Activated CD4-positive, alpha-beta T cell treated with anti-CD3 and anti-CD28 coated beads, Interleukin-2, amount 10 ng/mL, durations not matched to agents 24 days and 14 days (primary cell): ENCODE results near the gene FAM98B. TPM values are rescaled to one million over a fixed set of nuclear protein-coding genes. Genes with fewer than 3 reads are reported as not detected.
"Not testable (repeated sequence)": the region's sequence is repeated elsewhere in the genome, so short reads cannot be mapped to it uniquely, and the experiment has no call there.

Source experiments
- DNase-seq: peaks from one replicate; pipeline ENCODE4 v3.0.0; 2022
- H3K27ac Mint-ChIP-seq: one replicate; pipeline ENCODE4 v1.8.0; 2022; ENCODE audit warnings: mild to moderate bottlenecking, mixed read lengths
- H3K27me3 Mint-ChIP-seq: one replicate; pipeline ENCODE4 v1.8.0; 2022; ENCODE audit warnings: mixed read lengths
- H3K36me3 Mint-ChIP-seq: one replicate; pipeline ENCODE4 v1.8.0; 2022; ENCODE audit warnings: low read depth, mild to moderate bottlenecking, mixed read lengths
- H3K4me1 Mint-ChIP-seq: one replicate; pipeline ENCODE4 v1.8.0; 2021; ENCODE audit warnings: mixed read lengths
- H3K4me3 Mint-ChIP-seq: one replicate; pipeline ENCODE4 v1.8.0; 2022; ENCODE audit warnings: mild to moderate bottlenecking, moderate library complexity, mixed read lengths
- H3K9me3 Mint-ChIP-seq: one replicate; pipeline ENCODE4 v1.8.0; 2021; ENCODE audit warnings: mixed read lengths
- intact Hi-C: fragments of 100-400 bp; cut with micrococcal nuclease; formaldehyde crosslinking; loops from one replicate; pipeline ENCODE4 v1.15.1; 2023
- total RNA-seq: library from RNA; stranded (reverse); gene quantifications from 2 replicates; pipeline ENCODE4 v1.2.3, GENCODE V29; 2022

Gene FAM98B
- total RNA-seq = 64.0 and 71.6 TPM in 2 replicates

DNA sequence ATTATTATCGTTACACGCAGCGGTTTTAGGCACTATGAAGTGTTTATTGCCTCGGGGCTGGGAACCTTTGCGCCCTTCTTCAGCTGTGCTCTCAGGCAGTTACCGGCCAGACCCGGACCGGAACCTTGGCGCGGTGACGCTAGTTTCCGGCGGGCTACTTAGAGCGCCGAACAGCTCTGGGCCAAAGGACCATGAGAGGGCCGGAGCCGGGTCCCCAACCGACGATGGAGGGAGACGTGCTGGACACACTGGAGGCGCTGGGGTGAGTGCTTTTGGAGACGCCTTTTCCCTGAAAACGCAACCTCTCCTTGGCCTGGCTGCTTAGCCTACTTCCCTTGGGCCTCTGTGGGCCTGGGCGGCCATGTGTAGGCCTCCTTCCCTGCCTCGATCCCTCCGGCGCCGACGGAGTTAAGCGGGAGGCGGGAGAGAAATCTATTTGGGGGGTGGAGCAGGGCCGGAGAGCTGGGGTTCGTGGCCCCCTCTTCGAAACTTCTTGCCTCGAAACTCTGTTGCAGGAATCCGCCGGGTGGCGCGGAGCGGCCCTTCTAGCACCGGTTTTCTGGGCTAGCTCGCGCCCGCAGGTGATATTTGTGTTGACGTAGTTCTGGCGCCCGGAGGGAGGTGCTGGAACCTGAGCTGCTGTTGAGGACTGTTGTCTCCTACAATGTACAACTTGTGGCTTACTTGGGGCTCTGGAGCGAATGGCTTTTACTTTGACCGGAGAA, at the start of gene FAM98B:
Gene FAM98B, plus strand, starts transcription at position 157 of the 725 bp plus-strand sequence. Its CDS starts 35 bp downstream, at position 192.
- peaks cover 27% of the 10 kb centered on the region for H3K4me1 Mint-ChIP-seq
- no peaks in the 10 kb centered on the region for H3K9me3 Mint-ChIP-seq

DNA sequence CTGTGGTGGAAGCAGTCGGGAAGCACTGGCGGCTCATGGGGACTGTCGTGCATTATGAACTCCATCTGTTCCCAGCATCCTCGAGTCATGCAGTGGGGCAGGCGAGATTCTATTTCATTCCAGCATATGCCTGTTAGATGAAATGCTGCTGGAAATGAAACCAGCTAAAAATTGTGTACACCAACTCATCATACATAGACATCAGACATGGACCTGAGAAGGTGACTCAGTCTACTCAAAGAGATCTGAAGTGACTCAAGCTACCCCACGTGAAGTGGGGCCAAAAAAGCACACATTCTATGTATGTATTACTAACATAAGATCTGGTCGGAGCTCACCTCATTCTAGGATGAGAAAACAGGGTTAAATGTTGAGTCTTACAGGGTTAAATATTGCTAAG, 47.5 kb upstream of the FAM98B start:
- Mint-ChIP-seq H3K4me3 (no peak overlapping the region), H3K27me3 (peaks cover 35% of the 10 kb centered on the region), H3K9me3 (no peaks in the 10 kb centered on the region), H3K27ac (no peak overlapping the region), H3K4me1 (no peaks in the 10 kb centered on the region), H3K36me3 (no peaks in the 10 kb centered on the region)
- DNase-seq = no peak
- intact Hi-C loops = no loop called here

More for the DNA sequence above, at the start of gene FAM98B:
- peak; percentile 97 for DNase-seq
- H3K4me3 Mint-ChIP-seq = peak within 1 kb of the TSS; percentile 94
- H3K36me3 Mint-ChIP-seq = peaks cover 11% of the 10 kb centered on the region
- peaks cover 27% of the 10 kb centered on the region for H3K27me3 Mint-ChIP-seq
- intact Hi-C loops = loop anchor here (1.0 to 2.0 kb wide), 3 partner anchors 14 to 33 kb away; no protein-coding TSS in a partner anchor
- peak within 1 kb of the TSS; percentile 95 for H3K27ac Mint-ChIP-seq

DNA sequence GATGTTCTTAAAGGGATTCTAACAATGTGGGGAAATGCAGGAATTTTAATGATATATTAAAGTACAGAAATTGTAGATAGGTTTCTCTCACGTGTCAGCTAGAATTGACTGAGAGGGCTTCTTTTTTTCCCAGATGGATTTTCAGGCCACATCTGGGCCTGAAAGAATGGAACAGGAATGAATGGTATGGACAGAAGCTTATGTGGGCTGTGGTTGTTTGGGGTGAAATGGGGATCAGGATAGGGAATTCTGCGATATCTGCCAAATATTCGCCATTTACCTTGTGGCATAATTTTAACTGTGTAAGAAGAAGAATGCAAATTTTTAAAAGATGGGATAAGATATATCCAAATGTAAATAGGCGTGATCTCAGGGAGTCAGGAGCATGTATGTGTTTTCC, 45.4 kb upstream of the FAM98B start:
- Mint-ChIP-seq H3K27me3 (peaks cover 48% of the 10 kb centered on the region), H3K9me3 (no peaks in the 10 kb centered on the region), H3K4me3 (no peak overlapping the region), H3K4me1 (no peaks in the 10 kb centered on the region), H3K27ac (no peak overlapping the region), H3K36me3 (no peaks in the 10 kb centered on the region)
- intact Hi-C loops = no loop called here
- no peak for DNase-seq

DNA sequence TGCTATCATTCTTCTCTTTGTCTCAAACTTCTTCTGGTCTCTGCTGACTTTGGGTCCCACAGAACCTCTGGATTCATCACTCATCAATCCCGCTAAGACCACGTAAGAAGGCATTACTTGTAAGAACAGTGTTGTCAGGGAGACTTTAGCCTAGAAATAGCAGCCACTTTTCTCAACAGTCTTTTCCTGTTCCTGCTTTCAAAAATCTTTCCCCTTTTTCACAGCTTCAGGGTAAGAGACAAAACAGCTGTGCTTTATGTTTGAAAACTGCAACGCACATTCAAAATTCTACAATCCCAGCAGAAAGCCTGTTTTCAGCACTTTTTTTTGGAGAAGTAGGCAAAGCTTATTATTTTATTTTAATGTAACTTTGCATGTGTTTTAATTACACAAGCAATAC, 42.0 kb upstream of the FAM98B start:
- Mint-ChIP-seq H3K36me3 (no peaks in the 10 kb centered on the region), H3K27me3 (peaks cover 61% of the 10 kb centered on the region), H3K4me3 (no peak overlapping the region), H3K27ac (no peak overlapping the region), H3K4me1 (no peaks in the 10 kb centered on the region), H3K9me3 (no peaks in the 10 kb centered on the region)
- no peak for DNase-seq
- intact Hi-C loops = no loop called here

- no peaks in the 10 kb centered on the region for H3K36me3 Mint-ChIP-seq
- no peaks in the 10 kb centered on the region for H3K9me3 Mint-ChIP-seq
- H3K4me3 Mint-ChIP-seq = no peak overlapping the region
- no peak overlapping the region for H3K27ac Mint-ChIP-seq
- DNase-seq = no peak
- H3K4me1 Mint-ChIP-seq = no peaks in the 10 kb centered on the region
- H3K27me3 Mint-ChIP-seq = peaks cover 61% of the 10 kb centered on the region
- intact Hi-C loops = no loop called here
Observed at GRCh38 chr15:38412466-38412865, 41.5 kb upstream of the FAM98B start.

DNA sequence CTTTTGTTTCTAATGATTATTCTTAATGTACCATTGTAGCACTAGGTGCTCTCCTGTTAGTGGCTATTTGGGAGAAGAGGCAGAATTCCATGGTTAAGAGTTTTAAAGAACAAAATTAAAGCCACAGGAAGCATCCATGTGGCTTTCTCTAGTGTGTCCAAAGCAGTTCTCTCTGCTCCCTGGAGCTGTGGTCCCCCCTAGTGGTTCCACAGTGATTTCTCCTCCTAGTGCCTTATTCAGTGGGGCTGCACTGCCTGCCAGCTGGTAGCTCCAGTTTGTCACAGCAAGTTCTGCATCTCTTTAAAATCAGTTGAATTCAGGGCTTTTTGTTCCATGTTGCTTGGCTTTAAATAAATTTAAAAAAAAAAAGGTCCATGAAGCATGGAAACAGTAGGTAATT, 39.6 kb upstream of the FAM98B start:
- no peak for DNase-seq
- Mint-ChIP-seq H3K9me3 (no peaks in the 10 kb centered on the region), H3K27me3 (peaks cover 60% of the 10 kb centered on the region)

DNA sequence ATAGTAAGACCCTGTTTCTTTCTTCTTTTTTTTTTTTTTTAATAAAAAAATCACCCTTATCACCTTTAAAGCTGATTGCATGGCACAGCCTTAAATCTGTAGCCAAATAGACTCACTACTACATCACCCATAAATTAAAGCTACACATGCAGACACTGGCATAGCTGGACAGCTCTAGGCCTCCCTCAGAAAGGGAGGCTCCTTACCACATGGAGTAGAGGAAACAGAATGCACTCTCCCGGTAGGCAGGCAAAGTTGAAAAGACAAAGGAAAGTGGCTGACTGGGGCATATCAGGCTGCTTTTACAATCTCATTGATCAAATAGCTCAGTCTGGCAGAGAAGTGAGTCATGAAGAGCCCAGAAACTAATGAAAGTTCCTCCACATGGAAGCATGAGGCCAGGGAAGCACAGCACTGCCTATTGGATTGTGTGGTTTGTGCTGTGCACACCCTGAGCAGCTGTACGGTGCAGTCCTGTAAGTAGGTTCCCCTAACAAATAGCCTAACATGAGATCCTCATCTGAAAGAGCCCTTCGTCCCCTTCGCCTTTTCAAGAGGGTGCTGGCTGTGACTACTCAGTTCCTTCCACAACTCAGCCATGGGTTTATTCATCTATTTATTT, 32.7 kb upstream of the FAM98B start:
- H3K4me3 Mint-ChIP-seq = no peak overlapping the region
- H3K27ac Mint-ChIP-seq = no peak overlapping the region
- peaks cover 2% of the 10 kb centered on the region for H3K36me3 Mint-ChIP-seq
- H3K4me1 Mint-ChIP-seq = peaks cover 14% of the 10 kb centered on the region
- intact Hi-C loops = no loop called here
- peaks cover 38% of the 10 kb centered on the region for H3K27me3 Mint-ChIP-seq
- peaks cover 4% of the 10 kb centered on the region for H3K9me3 Mint-ChIP-seq
- no peak for DNase-seq

More for the DNA sequence above, 39.6 kb upstream of the FAM98B start:
- no peaks in the 10 kb centered on the region for H3K4me1 Mint-ChIP-seq
- no peaks in the 10 kb centered on the region for H3K36me3 Mint-ChIP-seq
- intact Hi-C loops = no loop called here
- H3K4me3 Mint-ChIP-seq = no peak overlapping the region
- no peak overlapping the region for H3K27ac Mint-ChIP-seq

- H3K27ac Mint-ChIP-seq = peak overlapping the region; percentile 67
- H3K27me3 Mint-ChIP-seq = peaks cover 38% of the 10 kb centered on the region
- H3K4me3 Mint-ChIP-seq = no peak overlapping the region
- H3K9me3 Mint-ChIP-seq = peaks cover 4% of the 10 kb centered on the region
- H3K36me3 Mint-ChIP-seq = peaks cover 2% of the 10 kb centered on the region
- H3K4me1 Mint-ChIP-seq = peaks cover 17% of the 10 kb centered on the region
- intact Hi-C loops = no loop called here
- DNase-seq = peak; percentile 66
Observed at GRCh38 chr15:38424101-38424552, 29.8 kb upstream of the FAM98B start.

- Mint-ChIP-seq H3K9me3 (peaks cover 4% of the 10 kb centered on the region), H3K4me3 (no peak overlapping the region), H3K4me1 (peaks cover 17% of the 10 kb centered on the region), H3K27me3 (peaks cover 36% of the 10 kb centered on the region), H3K27ac (no peak overlapping the region), H3K36me3 (peaks cover 2% of the 10 kb centered on the region)
- intact Hi-C loops = no loop called here
- DNase-seq = no peak
Observed at GRCh38 chr15:38425269-38425668, 28.7 kb upstream of the FAM98B start.

DNA sequence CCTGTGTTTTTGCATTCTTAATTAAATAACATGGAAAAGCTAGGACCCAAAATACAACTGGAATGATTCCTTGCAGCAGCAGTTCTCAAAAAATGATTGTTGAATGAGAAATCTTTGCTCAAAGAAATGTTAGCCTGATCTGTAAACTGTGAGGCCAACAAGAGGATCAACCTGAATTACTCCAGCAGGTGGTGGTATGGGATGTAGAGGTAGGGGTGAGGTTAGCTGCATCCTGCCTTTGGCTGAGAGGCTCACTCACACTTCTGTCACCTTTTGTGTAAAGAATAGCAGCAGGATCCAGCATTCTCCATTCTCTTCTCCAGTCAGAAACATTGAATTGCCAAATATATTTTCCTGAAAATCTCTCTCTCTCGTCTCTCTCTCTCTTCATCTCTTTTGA, 26.5 kb upstream of the FAM98B start:
- DNase-seq = no peak
- peaks cover 17% of the 10 kb centered on the region for H3K4me1 Mint-ChIP-seq
- no peak overlapping the region for H3K27ac Mint-ChIP-seq
- H3K36me3 Mint-ChIP-seq = peaks cover 2% of the 10 kb centered on the region
- peaks cover 4% of the 10 kb centered on the region for H3K9me3 Mint-ChIP-seq
- peaks cover 39% of the 10 kb centered on the region for H3K27me3 Mint-ChIP-seq
- H3K4me3 Mint-ChIP-seq = no peak overlapping the region
- intact Hi-C loops = no loop called here

- Mint-ChIP-seq H3K27ac (no peak overlapping the region), H3K4me1 (peaks cover 4% of the 10 kb centered on the region), H3K4me3 (no peak overlapping the region), H3K27me3 (peaks cover 52% of the 10 kb centered on the region), H3K9me3 (peaks cover under 1% of the 10 kb centered on the region), H3K36me3 (peaks cover under 1% of the 10 kb centered on the region)
- no peak for DNase-seq
- intact Hi-C loops = no loop called here
Observed at GRCh38 chr15:38430106-38430760, 23.7 kb upstream of the FAM98B start.

DNA sequence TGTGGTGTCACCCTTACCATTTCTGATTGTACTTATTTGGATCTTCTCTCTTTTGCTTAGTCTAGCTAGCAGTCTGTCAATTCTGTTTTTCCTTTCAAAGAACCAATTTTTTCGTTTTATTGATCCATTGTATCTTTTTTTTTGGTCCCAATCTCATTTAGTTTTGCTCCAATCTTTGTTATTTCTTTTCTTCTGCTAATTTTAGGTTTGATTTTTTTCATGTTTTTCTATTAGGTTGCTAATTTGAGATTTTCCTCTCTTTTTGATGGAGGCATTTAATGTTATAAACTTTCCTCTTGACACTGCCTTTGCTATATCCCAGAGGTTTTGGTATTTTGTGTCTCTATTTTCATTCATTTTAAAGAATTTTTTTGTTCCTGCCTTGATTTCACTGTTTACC, 16.9 kb upstream of the FAM98B start:
- Mint-ChIP-seq H3K27ac (no peak overlapping the region), H3K36me3 (no peaks in the 10 kb centered on the region), H3K4me3 (no peak overlapping the region), H3K27me3 (peaks cover 62% of the 10 kb centered on the region), H3K9me3 (no peaks in the 10 kb centered on the region), H3K4me1 (peaks cover 9% of the 10 kb centered on the region)
- no peak for DNase-seq
- intact Hi-C loops = no loop called here

GRCh38 chr15:38437603-38438002, 16.3 kb upstream of the FAM98B start:
- intact Hi-C loops, H3K36me3 Mint-ChIP-seq, H3K4me3 Mint-ChIP-seq, DNase-seq, H3K9me3 Mint-ChIP-seq, H3K27ac Mint-ChIP-seq, H3K4me1 Mint-ChIP-seq: not testable (repeated sequence)
- peaks cover 59% of the 10 kb centered on the region for H3K27me3 Mint-ChIP-seq
